GM12891 (cell line): ENCODE data around the gene PRSS38.

Experiments
- PAX5 ChIP-seq: IDR thresholded peaks from 2 replicates; pipeline ENCODE4 v1.6.1; 2011; ENCODE audit warnings: low read length, moderate library complexity, mild to moderate bottlenecking; ENCODE audit not compliant: insufficient read depth, severe bottlenecking
- POLR2A ChIP-seq: IDR thresholded peaks from 2 replicates; pipeline ENCODE4 v1.6.1; 2011; ENCODE audit warnings: low read depth, low read length, control low read depth
- POLR2AphosphoS5 ChIP-seq: IDR thresholded peaks from 2 replicates; pipeline ENCODE4 v1.6.1; 2011; ENCODE audit warnings: low read depth, low read length, control low read depth
- POU2F2 ChIP-seq: IDR thresholded peaks from 2 replicates; pipeline ENCODE4 v1.6.1; 2011; ENCODE audit warnings: low read depth, mild to moderate bottlenecking, control low read depth, low read length, moderate library complexity
- SPI1 ChIP-seq: IDR thresholded peaks from 2 replicates; pipeline ENCODE4 v1.6.1; 2011; ENCODE audit warnings: low read depth, low read length, control low read depth
- TAF1 ChIP-seq: IDR thresholded peaks from 2 replicates; pipeline ENCODE4 v1.6.1; 2011; ENCODE audit warnings: low read depth, low read length, control low read depth

DNA sequence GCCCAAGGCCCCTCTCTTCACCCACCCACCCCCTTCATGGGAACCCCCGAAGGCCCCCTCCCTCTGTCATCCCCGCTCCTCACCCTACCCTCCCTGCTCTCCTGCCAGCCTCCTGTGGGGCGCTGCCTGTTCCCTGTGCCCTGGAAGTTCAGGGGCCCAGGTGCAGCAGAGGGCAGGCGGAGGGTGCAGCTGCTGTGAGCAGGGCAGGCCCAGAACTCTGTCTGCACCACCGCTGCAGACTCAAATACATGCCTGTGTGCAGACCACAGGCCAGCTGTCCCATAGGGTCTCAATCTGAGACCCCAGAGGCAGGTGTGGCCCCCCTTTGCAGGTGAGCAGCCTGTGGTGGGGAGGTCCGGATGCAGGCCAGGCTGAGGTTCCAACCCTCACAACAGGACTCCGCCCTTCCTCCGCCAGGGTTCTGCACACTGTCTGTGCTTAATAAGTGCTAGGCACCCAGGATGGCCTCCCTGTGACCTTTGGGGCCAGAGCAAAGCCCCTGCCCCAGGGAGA is 69.7 kb downstream of the PRSS38 start:
- TF ChIP-seq PAX5 (no peak), POLR2AphosphoS5 (no peak), POLR2A (no peak), TAF1 (no peak), SPI1 (no peak), POU2F2 (no peak)
